ENCODE data around the gene ZSCAN16. TPM values are rescaled to one million over a fixed set of nuclear protein-coding genes. Genes with fewer than 3 reads are reported as not detected.
"Not testable (repeated sequence)": the region's sequence is repeated elsewhere in the genome, so short reads cannot be mapped to it uniquely, and the experiment has no call there.

The ZSCAN16 gene
- total and polyA plus RNA-seq, 4 donors, result 4.4 to 7.3 (median 4.7) TPM

GRCh38 chr6:28117386-28118050 is 6.9 kb upstream of the ZSCAN16 start:
- H3K36me3 ChIP-seq (ENCODE audit: control insufficient read depth in 1 of 2, insufficient read depth in 2 of 2, low read length in 1 of 2), result peaks cover 0 to 4% of the 10 kb centered on the region in 2 donors
- ATAC-seq (ENCODE audit: low FRiP score), result no peak
- intact Hi-C loops (cut with DNase I), result no loop called here
- DNase-seq, result no peak
- no peaks in the 10 kb centered on the region for H3K27me3 ChIP-seq (ENCODE audit: control insufficient read depth in 1 of 2, insufficient read depth in 2 of 2, low read length in 1 of 2)
- H3K4me3 ChIP-seq (ENCODE audit: low read length in 2 of 2), result no peak overlapping the region
- 85 to 91% methylated on average over 2 of the region's 2 CpGs for WGBS, 2 donors
- H3K9me3 ChIP-seq (ENCODE audit: control insufficient read depth, low read length), result no peaks in the 10 kb centered on the region
- H3K4me1 ChIP-seq (ENCODE audit: control insufficient read depth in 1 of 2, insufficient read depth in 2 of 2, low read length in 2 of 2), result no peaks in the 10 kb centered on the region
- H3K27ac ChIP-seq (ENCODE audit: low read depth in 1 of 2, low read length in 2 of 2), result no peak overlapping the region

- Histone ChIP-seq H3K27me3 (ENCODE audit: control insufficient read depth in 1 of 2, insufficient read depth in 2 of 2, low read length in 1 of 2) (no peaks in the 10 kb centered on the region), H3K4me1 (ENCODE audit: control insufficient read depth in 1 of 2, insufficient read depth in 2 of 2, low read length in 2 of 2) (no peaks in the 10 kb centered on the region), H3K27ac (ENCODE audit: low read depth in 1 of 2, low read length in 2 of 2) (no peak overlapping the region), H3K36me3 (ENCODE audit: control insufficient read depth in 1 of 2, insufficient read depth in 2 of 2, low read length in 1 of 2) (peaks cover 0 to 4% of the 10 kb centered on the region in 2 donors), H3K9me3 (ENCODE audit: control insufficient read depth, low read length) (no peaks in the 10 kb centered on the region), H3K4me3 (ENCODE audit: low read length in 2 of 2) (no peak overlapping the region)
- no peak for ATAC-seq (ENCODE audit: low FRiP score)
- 70 to 71% methylated on average over 1 of the region's 1 CpG for WGBS, 2 donors
- intact Hi-C loops (cut with DNase I), result no loop called here
- no peak for DNase-seq
Measured at GRCh38 chr6:28118217-28118616, 6.2 kb upstream of the ZSCAN16 start.

GRCh38 chr6:28121876-28122275 is 2.5 kb upstream of the ZSCAN16 start:
- no peak overlapping the region for H3K27ac ChIP-seq (ENCODE audit: low read depth in 1 of 2, low read length in 2 of 2)
- no peaks in the 10 kb centered on the region for H3K9me3 ChIP-seq (ENCODE audit: control insufficient read depth, low read length)
- intact Hi-C loops (cut with DNase I), result loop anchor here in 1 of 2 donors (5.0 kb wide), 1 partner anchor 40 kb away; the partner anchor contains the start of gene ZNF165
- no peak for ATAC-seq (ENCODE audit: low FRiP score)
- H3K4me3 ChIP-seq (ENCODE audit: low read length in 2 of 2), result no peak overlapping the region
- no peak for DNase-seq
- 88 to 90% methylated on average over 2 of the region's 2 CpGs for WGBS, 2 donors
- no peaks in the 10 kb centered on the region for H3K27me3 ChIP-seq (ENCODE audit: control insufficient read depth in 1 of 2, insufficient read depth in 2 of 2, low read length in 1 of 2)
- H3K4me1 ChIP-seq (ENCODE audit: control insufficient read depth in 1 of 2, insufficient read depth in 2 of 2, low read length in 2 of 2), result no peaks in the 10 kb centered on the region
- H3K36me3 ChIP-seq (ENCODE audit: control insufficient read depth in 1 of 2, insufficient read depth in 2 of 2, low read length in 1 of 2), result peaks cover 0 to 4% of the 10 kb centered on the region in 2 donors

GRCh38 chr6:28122283-28122682 is 2.1 kb upstream of the ZSCAN16 start:
- not testable (repeated sequence) for H3K27ac ChIP-seq (ENCODE audit: low read depth in 1 of 2, low read length in 2 of 2); DNase-seq; H3K4me1 ChIP-seq (ENCODE audit: control insufficient read depth in 1 of 2, insufficient read depth in 2 of 2, low read length in 2 of 2); ATAC-seq (ENCODE audit: low FRiP score); H3K36me3 ChIP-seq (ENCODE audit: control insufficient read depth in 1 of 2, insufficient read depth in 2 of 2, low read length in 1 of 2); H3K4me3 ChIP-seq (ENCODE audit: low read length in 2 of 2); H3K27me3 ChIP-seq (ENCODE audit: control insufficient read depth in 1 of 2, insufficient read depth in 2 of 2, low read length in 1 of 2); H3K9me3 ChIP-seq (ENCODE audit: control insufficient read depth, low read length)
- intact Hi-C loops (cut with DNase I), result loop anchor here in 1 of 2 donors (5.0 kb wide), 1 partner anchor 40 kb away; the partner anchor contains the start of gene ZNF165
- WGBS, 2 donors, result 94% methylated on average over 5 of the region's 5 CpGs

GRCh38 chr6:28124971-28125353 is 553 bp downstream of the ZSCAN16 start:
- Histone ChIP-seq H3K36me3 (ENCODE audit: control insufficient read depth in 1 of 2, insufficient read depth in 2 of 2, low read length in 1 of 2) (peaks cover 3 to 4% of the 10 kb centered on the region in 2 donors), H3K27ac (ENCODE audit: low read depth in 1 of 2, low read length in 2 of 2) (peak overlapping the region in 1 of 2 donors; percentile 55), H3K4me1 (ENCODE audit: control insufficient read depth in 1 of 2, insufficient read depth in 2 of 2, low read length in 2 of 2) (no peaks in the 10 kb centered on the region), H3K9me3 (ENCODE audit: control insufficient read depth, low read length) (no peaks in the 10 kb centered on the region), H3K27me3 (ENCODE audit: control insufficient read depth in 1 of 2, insufficient read depth in 2 of 2, low read length in 1 of 2) (no peaks in the 10 kb centered on the region), H3K4me3 (ENCODE audit: low read length in 2 of 2) (peak overlapping the region; percentile 33 to 65)
- intact Hi-C loops (cut with DNase I), result loop anchor here in 1 of 2 donors (5.0 kb wide), 1 partner anchor 43 kb away; the partner anchor contains the start of gene ZNF165
- no peak for DNase-seq
- ATAC-seq (ENCODE audit: low FRiP score), result peak; percentile 8
- WGBS, 2 donors, result 6 to 10% methylated on average over 6 of the region's 6 CpGs

- Histone ChIP-seq H3K27ac (ENCODE audit: low read depth in 1 of 2, low read length in 2 of 2) (no peak overlapping the region), H3K9me3 (ENCODE audit: control insufficient read depth, low read length) (no peaks in the 10 kb centered on the region), H3K27me3 (ENCODE audit: control insufficient read depth in 1 of 2, insufficient read depth in 2 of 2, low read length in 1 of 2) (no peaks in the 10 kb centered on the region), H3K4me1 (ENCODE audit: control insufficient read depth in 1 of 2, insufficient read depth in 2 of 2, low read length in 2 of 2) (no peaks in the 10 kb centered on the region), H3K36me3 (ENCODE audit: control insufficient read depth in 1 of 2, insufficient read depth in 2 of 2, low read length in 1 of 2) (peaks cover under 1 to 3% of the 10 kb centered on the region in 2 donors), H3K4me3 (ENCODE audit: low read length in 2 of 2) (no peak overlapping the region)
- ATAC-seq (ENCODE audit: low FRiP score) (no peak), DNase-seq (no peak)
- WGBS, 2 donors, result 72 to 76% methylated on average over 4 of the region's 4 CpGs
- intact Hi-C loops (cut with DNase I), result no loop called here
Measured at GRCh38 chr6:28125401-28125800, 992 bp downstream of the ZSCAN16 start.

- ATAC-seq (ENCODE audit: low FRiP score), result no peak
- no peaks in the 10 kb centered on the region for H3K27me3 ChIP-seq (ENCODE audit: control insufficient read depth in 1 of 2, insufficient read depth in 2 of 2, low read length in 1 of 2)
- no peaks in the 10 kb centered on the region for H3K9me3 ChIP-seq (ENCODE audit: control insufficient read depth, low read length)
- H3K27ac ChIP-seq (ENCODE audit: low read depth in 1 of 2, low read length in 2 of 2), result no peak overlapping the region
- no peaks in the 10 kb centered on the region for H3K4me1 ChIP-seq (ENCODE audit: control insufficient read depth in 1 of 2, insufficient read depth in 2 of 2, low read length in 2 of 2)
- 47 to 52% methylated on average over 3 of the region's 3 CpGs for WGBS, 2 donors
- no peak for DNase-seq
- no peak overlapping the region for H3K4me3 ChIP-seq (ENCODE audit: low read length in 2 of 2)
- intact Hi-C loops (cut with DNase I), result loop anchor here (2.0 to 10.0 kb wide), 2 partner anchors 121 to 221 kb away; partner anchors contain the start of genes NKAPL (in 1 of the 2) and ZKSCAN4 (in 1 of the 2)
- peaks cover 0 to 3% of the 10 kb centered on the region in 2 donors for H3K36me3 ChIP-seq (ENCODE audit: control insufficient read depth in 1 of 2, insufficient read depth in 2 of 2, low read length in 1 of 2)
Measured at GRCh38 chr6:28134015-28134414, 9.6 kb downstream of the ZSCAN16 start.

- Histone ChIP-seq H3K27me3 (ENCODE audit: control insufficient read depth in 1 of 2, insufficient read depth in 2 of 2, low read length in 1 of 2) (no peaks in the 10 kb centered on the region), H3K4me3 (ENCODE audit: low read length in 2 of 2) (no peak overlapping the region), H3K27ac (ENCODE audit: low read depth in 1 of 2, low read length in 2 of 2) (no peak overlapping the region), H3K4me1 (ENCODE audit: control insufficient read depth in 1 of 2, insufficient read depth in 2 of 2, low read length in 2 of 2) (no peaks in the 10 kb centered on the region), H3K9me3 (ENCODE audit: control insufficient read depth, low read length) (no peaks in the 10 kb centered on the region), H3K36me3 (ENCODE audit: control insufficient read depth in 1 of 2, insufficient read depth in 2 of 2, low read length in 1 of 2) (no peaks in the 10 kb centered on the region)
- ATAC-seq (ENCODE audit: low FRiP score) (no peak), DNase-seq (no peak)
- WGBS, 2 donors, result 71 to 82% methylated on average over 1 of the region's 1 CpG
- intact Hi-C loops (cut with DNase I), result loop anchor here (2.0 to 10.0 kb wide), 3 partner anchors 120 to 223 kb away; partner anchors contain the start of genes NKAPL (in 1 of the 2) and ZKSCAN4 (in 1 of the 2)
Measured at GRCh38 chr6:28134716-28135115, 10.3 kb downstream of the ZSCAN16 start.

GRCh38 chr6:28135393-28135792 is 11.0 kb downstream of the ZSCAN16 start:
- H3K27ac ChIP-seq (ENCODE audit: low read depth in 1 of 2, low read length in 2 of 2), result no peak overlapping the region
- DNase-seq (no peak), ATAC-seq (ENCODE audit: low FRiP score) (no peak)
- H3K9me3 ChIP-seq (ENCODE audit: control insufficient read depth, low read length), result no peaks in the 10 kb centered on the region
- WGBS, 2 donors, result 12 to 15% methylated on average over 3 of the region's 3 CpGs
- no peaks in the 10 kb centered on the region for H3K4me1 ChIP-seq (ENCODE audit: control insufficient read depth in 1 of 2, insufficient read depth in 2 of 2, low read length in 2 of 2)
- H3K4me3 ChIP-seq (ENCODE audit: low read length in 2 of 2), result no peak overlapping the region
- intact Hi-C loops (cut with DNase I), result loop anchor here (2.0 to 10.0 kb wide), 3 partner anchors 119 to 222 kb away; partner anchors contain the start of genes NKAPL (in 1 of the 2) and ZKSCAN4 (in 1 of the 2)
- no peaks in the 10 kb centered on the region for H3K36me3 ChIP-seq (ENCODE audit: control insufficient read depth in 1 of 2, insufficient read depth in 2 of 2, low read length in 1 of 2)
- no peaks in the 10 kb centered on the region for H3K27me3 ChIP-seq (ENCODE audit: control insufficient read depth in 1 of 2, insufficient read depth in 2 of 2, low read length in 1 of 2)

Measured in aorta (tissue), 5 donors.